Fibroblast of pulmonary artery (primary cell): Measurements from ENCODE around the gene DDA1.

Experiments
- DNase-seq: peaks from one replicate; pipeline ENCODE4 v3.0.0-alpha.2; 2010; ENCODE audit warnings: low read depth
- H3K4me3 ChIP-seq: replicated peaks from 2 replicates; pipeline ENCODE4 v1.5.1; 2011; ENCODE audit warnings: low read depth, mild to moderate bottlenecking, control low read depth, low read length, moderate library complexity
- CTCF ChIP-seq: IDR thresholded peaks from 2 replicates; pipeline ENCODE4 v1.5.1; 2011; ENCODE audit warnings: mild to moderate bottlenecking, control low read depth, low read length, inconsistent platforms; ENCODE audit errors: missing control alignments

Gene DDA1

GRCh38 chr19:17309198-17309964 is at the start of gene DDA1:
DDA1 (plus strand) TSS chr19:17309563; CDS start chr19:17309655, 92 bp downstream.
- TF ChIP-seq CTCF, result no peak
- peak within 1 kb of the TSS; percentile 97 for H3K4me3 ChIP-seq
- DNase-seq, result peak; percentile 100

- no peak overlapping the region for H3K4me3 ChIP-seq
- DNase-seq, result no peak
- TF ChIP-seq CTCF, result no peak
These were observed 49.4 kb upstream of the DDA1 start for GRCh38 chr19:17259934-17260333.

- no peak overlapping the region for H3K4me3 ChIP-seq
- peak; percentile 94 for TF ChIP-seq CTCF
- DNase-seq, result peak; percentile 81
These were observed 48.5 kb upstream of the DDA1 start for GRCh38 chr19:17260842-17261325.

- no peak for TF ChIP-seq CTCF
- no peak overlapping the region for H3K4me3 ChIP-seq
- no peak for DNase-seq
These were observed 46.8 kb upstream of the DDA1 start for GRCh38 chr19:17262557-17262956.

- no peak overlapping the region for H3K4me3 ChIP-seq
- no peak for TF ChIP-seq CTCF
- DNase-seq, result no peak
These were observed 45.4 kb upstream of the DDA1 start for GRCh38 chr19:17263712-17264640.

- H3K4me3 ChIP-seq, result no peak within 1 kb of the TSS
- no peak for TF ChIP-seq CTCF
- no peak for DNase-seq
These were observed 44.8 kb upstream of the DDA1 start, which contains the start of gene USHBP1 for GRCh38 chr19:17264641-17264979. USHBP1 (minus strand) TSS chr19:17264745; CDS start chr19:17264299, 446 bp downstream.
